H9 (cell line): ENCODE data around the gene KCNIP1. TPM values are rescaled to one million over a fixed set of nuclear protein-coding genes. Genes with fewer than 3 reads are reported as not detected.

Source experiments
- DNase-seq: peaks from one replicate; pipeline ENCODE4 v3.0.0-alpha.2; 2017
- H2AFZ ChIP-seq: one replicate; pipeline ENCODE4 v1.6.1; 2013; ENCODE audit warnings: mild to moderate bottlenecking, low read length, control low read depth, moderate library complexity
- H2AK5ac ChIP-seq: 2 replicates; pipeline ENCODE4 v1.6.1; 2013; ENCODE audit warnings: low read length, control low read depth, mixed read lengths; ENCODE audit not compliant: insufficient read length
- H2BK120ac ChIP-seq: one replicate; pipeline ENCODE4 v1.6.1; 2013; ENCODE audit warnings: low read depth, mild to moderate bottlenecking, low read length, control low read depth, inconsistent platforms; ENCODE audit not compliant: poor library complexity, severe bottlenecking
- H2BK12ac ChIP-seq: 2 replicates; pipeline ENCODE4 v1.6.1; 2013; ENCODE audit warnings: low read length, control low read depth, mixed read lengths, low read depth; ENCODE audit not compliant: insufficient read length
- H2BK15ac ChIP-seq: 2 replicates; pipeline ENCODE4 v1.6.1; 2013; ENCODE audit warnings: low read depth, low read length, control low read depth
- H2BK20ac ChIP-seq: one replicate; pipeline ENCODE4 v1.6.1; 2013; ENCODE audit warnings: low read depth, mild to moderate bottlenecking, low read length, control low read depth, inconsistent platforms; ENCODE audit not compliant: poor library complexity, severe bottlenecking
- H2BK5ac ChIP-seq: 2 replicates; pipeline ENCODE4 v1.6.1; 2013; ENCODE audit warnings: low read length, control low read depth, mixed read lengths; ENCODE audit not compliant: insufficient read length
- H3K14ac ChIP-seq: 2 replicates; pipeline ENCODE4 v1.6.1; 2013; ENCODE audit warnings: low read length, control low read depth; ENCODE audit not compliant: insufficient read depth
- H3K18ac ChIP-seq: 2 replicates; pipeline ENCODE4 v1.6.1; 2013; ENCODE audit warnings: low read depth, mild to moderate bottlenecking, mixed read lengths, low read length, control low read depth; ENCODE audit not compliant: insufficient read length
- H3K23ac ChIP-seq: 2 replicates; pipeline ENCODE4 v1.6.1; 2013; ENCODE audit warnings: low read length, control low read depth, mixed read lengths, low read depth; ENCODE audit not compliant: insufficient read length
- H3K23me2 ChIP-seq: 2 replicates; pipeline ENCODE4 v1.6.1; 2013; ENCODE audit warnings: low read depth, mild to moderate bottlenecking, mixed read lengths, low read length, control low read depth; ENCODE audit not compliant: insufficient read length, poor library complexity, severe bottlenecking
- H3K27ac ChIP-seq: 2 replicates; pipeline ENCODE4 v1.5.1; 2013; ENCODE audit warnings: low read length, control low read depth, mixed read lengths, low read depth; ENCODE audit not compliant: insufficient read length
- H3K27me3 ChIP-seq: 2 replicates; pipeline ENCODE4 v1.6.1; 2013; ENCODE audit warnings: low read length, control low read depth, inconsistent platforms; ENCODE audit not compliant: insufficient read depth
- H3K4ac ChIP-seq: 2 replicates; pipeline ENCODE4 v1.6.1; 2013; ENCODE audit warnings: low read depth, mild to moderate bottlenecking, control low read depth, inconsistent platforms, low read length, moderate library complexity
- H3K4me1 ChIP-seq: 2 replicates; pipeline ENCODE4 v1.6.1; 2013; ENCODE audit warnings: low read length, control low read depth, inconsistent platforms; ENCODE audit not compliant: insufficient read depth
- H3K4me2 ChIP-seq: 2 replicates; pipeline ENCODE4 v1.6.1; 2013; ENCODE audit warnings: low read length, control low read depth, mixed read lengths; ENCODE audit not compliant: insufficient read length, insufficient read depth
- H3K56ac ChIP-seq: 2 replicates; pipeline ENCODE4 v1.6.1; 2013; ENCODE audit warnings: low read depth, mild to moderate bottlenecking, mixed read lengths, low read length, control low read depth; ENCODE audit not compliant: insufficient read length
- H3K79me1 ChIP-seq: 2 replicates; pipeline ENCODE4 v1.6.1; 2013; ENCODE audit warnings: low read depth, mild to moderate bottlenecking, moderate library complexity, low read length, control low read depth, inconsistent platforms; ENCODE audit not compliant: insufficient read depth, poor library complexity, severe bottlenecking
- H3K79me2 ChIP-seq: 2 replicates; pipeline ENCODE4 v1.6.1; 2013; ENCODE audit warnings: low read length, control low read depth, inconsistent platforms; ENCODE audit not compliant: insufficient read depth
- H3K9ac ChIP-seq: 2 replicates; pipeline ENCODE4 v1.6.1; 2013; ENCODE audit warnings: low read length, control low read depth, mixed read lengths; ENCODE audit not compliant: insufficient read length; ENCODE audit errors: extremely low read depth
- H3K9me3 ChIP-seq: one replicate; pipeline ENCODE4 v1.6.1; 2013; ENCODE audit warnings: low read depth, low read length, inconsistent platforms; ENCODE audit not compliant: control insufficient read depth
- H3T11ph ChIP-seq: one replicate; pipeline ENCODE4 v1.6.1; 2013; ENCODE audit warnings: mild to moderate bottlenecking, low read length, control low read depth, inconsistent platforms
- H4K20me1 ChIP-seq: one replicate; pipeline ENCODE4 v1.6.1; 2013; ENCODE audit not compliant: control insufficient read depth, insufficient read length, insufficient read depth
- H4K5ac ChIP-seq: 2 replicates; pipeline ENCODE4 v1.6.1; 2013; ENCODE audit warnings: low read depth, mild to moderate bottlenecking, mixed read lengths, low read length, control low read depth; ENCODE audit not compliant: insufficient read length
- H4K8ac ChIP-seq: replicated peaks from 2 replicates; pipeline ENCODE4 v1.6.1; 2013; ENCODE audit warnings: low read length, control low read depth, mixed read lengths, low read depth; ENCODE audit not compliant: insufficient read length
- H4K91ac ChIP-seq: 2 replicates; pipeline ENCODE4 v1.6.1; 2013; ENCODE audit warnings: low read depth, mild to moderate bottlenecking, moderate library complexity, mixed read lengths, low read length, control low read depth; ENCODE audit not compliant: insufficient read length
- H3K27ac Mint-ChIP-seq, 3 experiments: 2 replicates in 2 of 3; 3 replicates in 1 of 3; pipeline ENCODE4 v1.8.0; 2020 to 2021; ENCODE audit warnings: mixed read lengths in 3 of 3, mild to moderate bottlenecking in 1 of 3, moderate library complexity in 1 of 3
- H3K27me3 Mint-ChIP-seq: 2 replicates; pipeline ENCODE4 v1.8.0; 2021; ENCODE audit warnings: low read depth, mild to moderate bottlenecking, moderate library complexity, mixed read lengths
- H3K36me3 Mint-ChIP-seq, 3 experiments: 2 replicates in 2 of 3; 3 replicates in 1 of 3; pipeline ENCODE4 v1.8.0; 2020 to 2021; ENCODE audit warnings: low read depth in 3 of 3, mixed read lengths in 3 of 3; ENCODE audit not compliant: insufficient read depth in 1 of 3
- H3K4me1 Mint-ChIP-seq, 2 experiments: 2 replicates each; pipeline ENCODE4 v1.8.0; 2020; ENCODE audit warnings: mixed read lengths in 2 of 2
- H3K4me3 Mint-ChIP-seq, 2 experiments: 2 replicates in 1 of 2; 3 replicates in 1 of 2; pipeline ENCODE4 v1.8.0; 2020 to 2021; ENCODE audit warnings: mild to moderate bottlenecking in 2 of 2, mixed read lengths in 2 of 2, moderate library complexity in 1 of 2
- H3K9me3 Mint-ChIP-seq, 2 experiments: 2 replicates in 1 of 2; 3 replicates in 1 of 2; pipeline ENCODE4 v1.8.0; 2020; ENCODE audit warnings: mild to moderate bottlenecking in 2 of 2, mixed read lengths in 2 of 2, moderate library complexity in 1 of 2
- WGBS: extraction: QIAGEN DNeasy Blood & Tissue Kit; methylation state at CpG from one replicate; pipeline ENCODE4 v1.1.7; 2013; ENCODE audit warnings: missing lambda C conversion rate, low lambda C conversion rate, mixed read lengths; ENCODE audit not compliant: insufficient read length; ENCODE audit errors: extremely low coverage; 5-methylcytosine and 5-hydroxymethylcytosine counted together
- total RNA-seq: library from RNA; stranded (reverse); gene quantifications from 2 replicates; pipeline ENCODE4 v1.2.1, GENCODE V29; 2021
- TF ChIP-seq, protein P1 (sequence below): fragments of 200-600 bp; sonication (generic); conservative IDR thresholded peaks from 3 replicates; pipeline ENCODE4 v1.8.0; 2021; ENCODE audit warnings: antibody characterized with exemption, mild to moderate bottlenecking

The KCNIP1 gene
- total RNA-seq, 1 experiment from 2014 or later: 0.63 TPM

DNA sequence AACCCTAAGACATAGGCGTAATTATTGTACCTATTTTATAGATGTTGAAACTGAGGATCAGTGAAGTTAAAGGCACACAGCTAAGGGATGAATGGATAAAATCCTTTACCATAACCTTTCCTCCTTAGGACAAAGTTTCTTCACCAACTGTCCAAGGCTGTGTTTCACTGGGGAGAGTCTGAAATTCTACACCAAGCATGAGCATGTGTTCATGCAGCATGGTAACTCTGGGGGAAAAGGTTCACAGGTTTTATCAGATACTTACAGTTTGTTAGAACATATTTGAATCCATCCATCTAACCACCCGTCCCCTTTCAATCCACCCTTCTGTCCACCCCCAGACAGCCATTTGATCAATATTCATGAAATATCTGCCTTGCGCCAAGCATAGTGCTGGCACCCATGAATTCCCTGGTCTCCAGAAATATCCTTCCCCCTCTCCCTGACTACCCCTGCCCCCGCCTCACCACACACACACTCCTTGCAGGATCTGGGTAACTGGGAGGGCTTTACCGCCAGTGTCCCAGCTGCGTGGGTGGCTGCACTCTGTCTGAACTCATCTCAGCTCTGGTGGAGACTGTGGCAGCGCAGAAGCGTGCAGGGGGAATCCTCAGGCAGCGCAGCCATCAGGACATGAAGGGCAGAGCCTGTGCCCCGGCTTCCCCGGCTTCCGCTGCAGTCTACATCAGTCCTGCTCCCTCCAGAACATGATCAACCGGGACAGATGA is 6.3 kb upstream of the KCNIP1 start:
- Histone ChIP-seq H4K20me1 (no peaks in the 10 kb centered on the region), H3K27ac (no peak overlapping the region), H3K56ac (no peak overlapping the region), H3K14ac (no peak overlapping the region; the same call in 1 of the 2 replicates), H2BK15ac (no peak overlapping the region), H3K27me3 (no peaks in the 10 kb centered on the region), H3T11ph (no peak overlapping the region), H3K4me1 (no peaks in the 10 kb centered on the region), H2AFZ (no peak overlapping the region), H3K79me2 (no peaks in the 10 kb centered on the region), H4K91ac (no peak overlapping the region), H3K79me1 (no peaks in the 10 kb centered on the region), H2AK5ac (no peak overlapping the region), H2BK12ac (no peak overlapping the region), H3K23me2 (no peaks in the 10 kb centered on the region), H3K4me2 (no peak overlapping the region), H2BK20ac (no peak overlapping the region), H4K8ac (no peak overlapping the region), H3K18ac (no peak overlapping the region), H4K5ac (no peak overlapping the region), H3K9ac (no peak overlapping the region), H3K23ac (no peak overlapping the region), H3K9me3 (no peaks in the 10 kb centered on the region), H2BK5ac (no peak overlapping the region), H3K4ac (no peak overlapping the region), H2BK120ac (no peak overlapping the region)
- H3K9me3 Mint-ChIP-seq: no peaks in the 10 kb centered on the region
- TF ChIP-seq, protein P1, sequence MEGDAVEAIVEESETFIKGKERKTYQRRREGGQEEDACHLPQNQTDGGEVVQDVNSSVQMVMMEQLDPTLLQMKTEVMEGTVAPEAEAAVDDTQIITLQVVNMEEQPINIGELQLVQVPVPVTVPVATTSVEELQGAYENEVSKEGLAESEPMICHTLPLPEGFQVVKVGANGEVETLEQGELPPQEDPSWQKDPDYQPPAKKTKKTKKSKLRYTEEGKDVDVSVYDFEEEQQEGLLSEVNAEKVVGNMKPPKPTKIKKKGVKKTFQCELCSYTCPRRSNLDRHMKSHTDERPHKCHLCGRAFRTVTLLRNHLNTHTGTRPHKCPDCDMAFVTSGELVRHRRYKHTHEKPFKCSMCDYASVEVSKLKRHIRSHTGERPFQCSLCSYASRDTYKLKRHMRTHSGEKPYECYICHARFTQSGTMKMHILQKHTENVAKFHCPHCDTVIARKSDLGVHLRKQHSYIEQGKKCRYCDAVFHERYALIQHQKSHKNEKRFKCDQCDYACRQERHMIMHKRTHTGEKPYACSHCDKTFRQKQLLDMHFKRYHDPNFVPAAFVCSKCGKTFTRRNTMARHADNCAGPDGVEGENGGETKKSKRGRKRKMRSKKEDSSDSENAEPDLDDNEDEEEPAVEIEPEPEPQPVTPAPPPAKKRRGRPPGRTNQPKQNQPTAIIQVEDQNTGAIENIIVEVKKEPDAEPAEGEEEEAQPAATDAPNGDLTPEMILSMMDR: no peak
- H3K4me3 Mint-ChIP-seq: no peak overlapping the region
- H3K27ac Mint-ChIP-seq: peak overlapping the region in 1 of 3 experiments; percentile 48; a peak in 1 of 7 replicates
- WGBS: no CpG with 5 or more reads among the region's 13 CpGs
- H3K36me3 Mint-ChIP-seq: no peaks in the 10 kb centered on the region
- DNase-seq: no peak
- peaks cover 6 to 28% of the 10 kb centered on the region in 2 experiments for H3K4me1 Mint-ChIP-seq
- H3K27me3 Mint-ChIP-seq: peaks cover 25% of the 10 kb centered on the region
